Esophagus muscularis mucosa (tissue), 4 donors: ENCODE data around the gene VHLL. TPM values are rescaled to one million over a fixed set of nuclear protein-coding genes. Genes with fewer than 3 reads are reported as not detected.

Experiments
- DNase-seq: peaks from one replicate; pipeline ENCODE4 v3.0.0-alpha.2; 2017; ENCODE audit errors: extremely low spot score
- H3K27ac ChIP-seq, 4 donors: fragments of 200-600 bp; sonication (generic); replicated peaks in 1 of 4; 1 replicate in 3 of 4; 2 replicates in 1 of 4; pipeline ENCODE4 v1.5.1; 2016 to 2019; ENCODE audit warnings: mild to moderate bottlenecking in 1 of 4
- H3K27me3 ChIP-seq, 4 donors: fragments of 200-600 bp; sonication (generic); one replicate each; pipeline versions ENCODE4 v1.5.1 to v1.6.0; 2016 to 2019
- H3K36me3 ChIP-seq, 4 donors: fragments of 200-600 bp; sonication (generic); one replicate each; pipeline ENCODE4 v1.5.1; 2016 to 2019
- H3K4me1 ChIP-seq, 4 donors: fragments of 200-600 bp; sonication (generic); one replicate each; pipeline ENCODE4 v1.5.1; 2016 to 2019
- H3K4me3 ChIP-seq, 4 donors: fragments of 200-600 bp; sonication (generic); 1 replicate in 2 of 4; 2 replicates in 2 of 4; pipeline ENCODE4 v1.5.1; 2016 to 2019; ENCODE audit warnings: mild to moderate bottlenecking in 4 of 4, moderate library complexity in 1 of 4
- H3K9me3 ChIP-seq, 4 donors: fragments of 200-600 bp; sonication (generic); 1 replicate in 3 of 4; 2 replicates in 1 of 4; pipeline ENCODE4 v1.5.1; 2016 to 2019
- EP300 ChIP-seq: sonication (generic); formaldehyde crosslinking; IDR thresholded peaks from one replicate; pipeline ENCODE4 v1.6.1; 2017; ENCODE audit warnings: antibody characterized with exemption
- POLR2A ChIP-seq: fragments of 450-650 bp; IDR thresholded peaks from one replicate; pipeline ENCODE4 v1.6.1; 2017; ENCODE audit warnings: antibody characterized with exemption, moderate library complexity, mild to moderate bottlenecking, low read depth
- POLR2AphosphoS5 ChIP-seq, 2 donors: sonication (generic); formaldehyde crosslinking; IDR thresholded peaks; one replicate each; pipeline ENCODE4 v1.6.1; 2017; ENCODE audit warnings: antibody characterized with exemption in 2 of 2
- WGBS: methylation state at CpG from one replicate; pipeline ENCODE4 v1.1.5; 2018; 5-methylcytosine and 5-hydroxymethylcytosine counted together
- intact Hi-C: fragments of 100-400 bp; cut with DNase I; formaldehyde crosslinking; loops from one replicate; pipeline ENCODE4 v1.15.1; 2023
- total RNA-seq, 4 donors: library from RNA; depleted of rRNA; stranded (reverse); fragments of >200 nt; gene quantifications; one replicate each; pipeline versions ENCODE4 v1.1.0 to v1.2.1, GENCODE V29; 2016
- TF ChIP-seq, protein P1 (sequence below), 3 experiments: fragments of 200-600 bp in 2 of 3; fragments of 450-650 bp in 1 of 3; sonication (generic) in 2 of 3; IDR thresholded peaks; one replicate each; pipeline ENCODE4 v1.5.1; 2017 to 2019; ENCODE audit warnings: antibody characterized with exemption in 3 of 3, mild to moderate bottlenecking in 2 of 3, moderate library complexity in 1 of 3

The VHLL gene
- total RNA-seq, 4 donors from 2014 or later = not detected

GRCh38 chr1:156262461-156263287 is 36.4 kb downstream of the VHLL start:
- Histone ChIP-seq H3K4me1 (peaks cover 0 to 9% (median 0%) of the 10 kb centered on the region in 4 donors), H3K4me3 (no peak overlapping the region), H3K36me3 (peaks cover 78 to 100% (median 97%) of the 10 kb centered on the region in 4 donors), H3K27ac (no peak overlapping the region), H3K27me3 (no peaks in the 10 kb centered on the region), H3K9me3 (no peaks in the 10 kb centered on the region)
- WGBS = 66% methylated on average over 9 of the region's 9 CpGs
- TF ChIP-seq EP300 (no peak), POLR2AphosphoS5 (IDR thresholded peaks at IDR 0.05) (no peak), POLR2A (no peak)
- intact Hi-C loops = no loop called here
- DNase-seq = no peak

DNA sequence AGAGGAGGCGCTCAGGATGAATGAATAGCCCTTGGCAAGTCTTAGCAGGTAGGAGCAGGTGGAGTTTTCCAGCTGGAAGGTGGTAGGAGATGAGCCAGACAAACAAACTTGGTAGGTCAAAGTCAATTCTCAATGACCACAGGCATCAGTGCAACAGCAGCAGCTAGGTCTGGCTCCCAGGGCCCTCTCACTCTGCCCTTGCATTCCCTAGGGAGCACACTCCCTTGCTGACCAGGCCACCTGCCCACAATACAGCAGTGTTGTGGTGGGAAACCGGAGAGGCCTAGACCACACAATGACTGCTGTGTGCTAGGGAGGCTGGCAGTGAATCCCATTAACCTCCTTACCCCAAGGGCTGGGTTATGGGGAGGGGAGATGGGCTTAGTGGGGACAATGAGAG is 38.2 kb downstream of the VHLL start:
- peaks cover 0 to 9% (median 0%) of the 10 kb centered on the region in 4 donors for H3K4me1 ChIP-seq
- 86% methylated on average over 2 of the region's 2 CpGs for WGBS
- no peak overlapping the region for H3K4me3 ChIP-seq
- no peak for DNase-seq
- no peak overlapping the region for H3K27ac ChIP-seq
- H3K36me3 ChIP-seq = peaks cover 73 to 100% (median 97%) of the 10 kb centered on the region in 4 donors
- no peaks in the 10 kb centered on the region for H3K27me3 ChIP-seq
- no peak for TF ChIP-seq POLR2AphosphoS5 (IDR thresholded peaks at IDR 0.05)
- TF ChIP-seq, protein P1, sequence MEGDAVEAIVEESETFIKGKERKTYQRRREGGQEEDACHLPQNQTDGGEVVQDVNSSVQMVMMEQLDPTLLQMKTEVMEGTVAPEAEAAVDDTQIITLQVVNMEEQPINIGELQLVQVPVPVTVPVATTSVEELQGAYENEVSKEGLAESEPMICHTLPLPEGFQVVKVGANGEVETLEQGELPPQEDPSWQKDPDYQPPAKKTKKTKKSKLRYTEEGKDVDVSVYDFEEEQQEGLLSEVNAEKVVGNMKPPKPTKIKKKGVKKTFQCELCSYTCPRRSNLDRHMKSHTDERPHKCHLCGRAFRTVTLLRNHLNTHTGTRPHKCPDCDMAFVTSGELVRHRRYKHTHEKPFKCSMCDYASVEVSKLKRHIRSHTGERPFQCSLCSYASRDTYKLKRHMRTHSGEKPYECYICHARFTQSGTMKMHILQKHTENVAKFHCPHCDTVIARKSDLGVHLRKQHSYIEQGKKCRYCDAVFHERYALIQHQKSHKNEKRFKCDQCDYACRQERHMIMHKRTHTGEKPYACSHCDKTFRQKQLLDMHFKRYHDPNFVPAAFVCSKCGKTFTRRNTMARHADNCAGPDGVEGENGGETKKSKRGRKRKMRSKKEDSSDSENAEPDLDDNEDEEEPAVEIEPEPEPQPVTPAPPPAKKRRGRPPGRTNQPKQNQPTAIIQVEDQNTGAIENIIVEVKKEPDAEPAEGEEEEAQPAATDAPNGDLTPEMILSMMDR (IDR thresholded peaks at IDR 0.05) = no peak
- TF ChIP-seq POLR2A = no peak
- TF ChIP-seq EP300 = no peak
- intact Hi-C loops = no loop called here
- H3K9me3 ChIP-seq = no peaks in the 10 kb centered on the region

DNA sequence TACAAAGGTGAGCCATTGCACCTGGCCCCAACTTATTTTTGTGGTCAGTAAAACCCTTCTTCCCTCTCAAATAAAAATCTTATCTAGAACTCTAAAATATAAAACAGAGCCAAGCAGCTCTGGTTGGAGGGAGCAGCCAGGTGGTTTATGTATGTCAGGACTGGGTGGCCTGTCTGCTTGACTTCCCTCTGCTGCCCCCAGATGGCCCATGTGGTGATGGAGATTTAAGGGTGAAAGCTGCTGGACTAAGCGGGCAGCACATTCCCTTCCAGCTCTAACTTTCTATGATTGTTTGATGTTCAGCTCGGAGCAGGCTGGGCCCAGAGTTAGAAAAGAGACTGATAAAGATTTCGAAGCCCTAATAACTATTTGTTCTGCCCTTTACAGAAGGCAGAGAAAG is 39.3 kb downstream of the VHLL start:
- H3K4me3 ChIP-seq = no peak overlapping the region
- peaks cover 70 to 100% (median 97%) of the 10 kb centered on the region in 4 donors for H3K36me3 ChIP-seq
- WGBS = 70% methylated on average over 3 of the region's 3 CpGs
- H3K27ac ChIP-seq = no peak overlapping the region
- TF ChIP-seq, protein P1 (IDR thresholded peaks at IDR 0.05) = no peak
- TF ChIP-seq POLR2A (no peak), EP300 (no peak), POLR2AphosphoS5 (IDR thresholded peaks at IDR 0.05) (no peak)
- intact Hi-C loops = no loop called here
- peaks cover 0 to 9% (median 0%) of the 10 kb centered on the region in 4 donors for H3K4me1 ChIP-seq
- no peak for DNase-seq
- H3K9me3 ChIP-seq = no peaks in the 10 kb centered on the region
- no peaks in the 10 kb centered on the region for H3K27me3 ChIP-seq

GRCh38 chr1:156258859-156259258 is 40.2 kb downstream of the VHLL start:
- DNase-seq = no peak
- intact Hi-C loops = no loop called here
- Histone ChIP-seq H3K4me1 (peaks cover 0 to 9% (median 0%) of the 10 kb centered on the region in 4 donors), H3K36me3 (peaks cover 65 to 100% (median 96%) of the 10 kb centered on the region in 4 donors), H3K27ac (no peak overlapping the region), H3K4me3 (no peak overlapping the region), H3K9me3 (no peaks in the 10 kb centered on the region), H3K27me3 (no peaks in the 10 kb centered on the region)
- 91% methylated on average over 8 of the region's 8 CpGs for WGBS
- TF ChIP-seq EP300 = no peak
- TF ChIP-seq, protein P1 (IDR thresholded peaks at IDR 0.05) = no peak
- no peak for TF ChIP-seq POLR2AphosphoS5 (IDR thresholded peaks at IDR 0.05)
- TF ChIP-seq POLR2A = no peak

- no peak overlapping the region for H3K4me3 ChIP-seq
- DNase-seq = no peak
- no peaks in the 10 kb centered on the region for H3K9me3 ChIP-seq
- H3K27me3 ChIP-seq = no peaks in the 10 kb centered on the region
- peaks cover 75 to 100% (median 97%) of the 10 kb centered on the region in 4 donors for H3K36me3 ChIP-seq
- WGBS = 80% methylated on average over 2 of the region's 2 CpGs
- no peak overlapping the region for H3K27ac ChIP-seq
- TF ChIP-seq EP300 (no peak), POLR2AphosphoS5 (IDR thresholded peaks at IDR 0.05) (no peak), POLR2A (no peak)
- TF ChIP-seq, protein P1 (IDR thresholded peaks at IDR 0.05) = no peak
- intact Hi-C loops = no loop called here
- peaks cover 0 to 3% (median 0%) of the 10 kb centered on the region in 4 donors for H3K4me1 ChIP-seq
Measured at GRCh38 chr1:156257711-156258110, 41.4 kb downstream of the VHLL start.
